NB4 (cell line): ENCODE results near the gene CDC42EP3.

ENCODE experiments used
- CTCF ChIP-seq: IDR thresholded peaks from one replicate; pipeline ENCODE4 v1.5.1; 2012; ENCODE audit warnings: low read depth, low read length
- POLR2A ChIP-seq: IDR thresholded peaks from 2 replicates; pipeline ENCODE4 v1.6.1; 2011; ENCODE audit warnings: mild to moderate bottlenecking; ENCODE audit not compliant: insufficient read length; ENCODE audit errors: extremely low read depth

- TF ChIP-seq CTCF, result no peak
- TF ChIP-seq POLR2A, result no peak
Observed at GRCh38 chr2:37654419-37654818, 17.0 kb downstream of the CDC42EP3 start.
